IPS DF 19.7 (cell line): ENCODE data around the gene RNASEH2A.
"Not testable (repeated sequence)": the region's sequence is repeated elsewhere in the genome, so short reads cannot be mapped to it uniquely, and the experiment has no call there.

Source experiments
- DNase-seq: peaks from one replicate; pipeline ENCODE4 v3.0.0-alpha.2; 2013; ENCODE audit warnings: low read depth, low spot score

RNASEH2A gene

DNA sequence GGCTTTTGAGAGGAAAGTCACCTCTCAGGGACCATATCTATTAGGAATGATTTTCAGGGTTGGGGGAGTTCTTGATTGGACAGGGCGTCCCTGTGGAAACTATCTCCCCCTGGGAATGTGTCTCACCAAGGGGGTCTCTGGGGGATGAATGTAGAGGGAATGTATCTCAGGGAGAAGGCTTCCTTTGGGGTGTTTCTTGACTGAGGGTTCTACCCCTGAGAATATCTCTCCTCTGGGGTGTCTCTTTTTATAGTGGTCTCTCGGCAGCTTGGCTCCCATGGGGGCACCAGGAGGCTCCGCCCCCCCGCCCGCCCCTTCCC is 27.0 kb downstream of the RNASEH2A start:
- no peak for DNase-seq

DNA sequence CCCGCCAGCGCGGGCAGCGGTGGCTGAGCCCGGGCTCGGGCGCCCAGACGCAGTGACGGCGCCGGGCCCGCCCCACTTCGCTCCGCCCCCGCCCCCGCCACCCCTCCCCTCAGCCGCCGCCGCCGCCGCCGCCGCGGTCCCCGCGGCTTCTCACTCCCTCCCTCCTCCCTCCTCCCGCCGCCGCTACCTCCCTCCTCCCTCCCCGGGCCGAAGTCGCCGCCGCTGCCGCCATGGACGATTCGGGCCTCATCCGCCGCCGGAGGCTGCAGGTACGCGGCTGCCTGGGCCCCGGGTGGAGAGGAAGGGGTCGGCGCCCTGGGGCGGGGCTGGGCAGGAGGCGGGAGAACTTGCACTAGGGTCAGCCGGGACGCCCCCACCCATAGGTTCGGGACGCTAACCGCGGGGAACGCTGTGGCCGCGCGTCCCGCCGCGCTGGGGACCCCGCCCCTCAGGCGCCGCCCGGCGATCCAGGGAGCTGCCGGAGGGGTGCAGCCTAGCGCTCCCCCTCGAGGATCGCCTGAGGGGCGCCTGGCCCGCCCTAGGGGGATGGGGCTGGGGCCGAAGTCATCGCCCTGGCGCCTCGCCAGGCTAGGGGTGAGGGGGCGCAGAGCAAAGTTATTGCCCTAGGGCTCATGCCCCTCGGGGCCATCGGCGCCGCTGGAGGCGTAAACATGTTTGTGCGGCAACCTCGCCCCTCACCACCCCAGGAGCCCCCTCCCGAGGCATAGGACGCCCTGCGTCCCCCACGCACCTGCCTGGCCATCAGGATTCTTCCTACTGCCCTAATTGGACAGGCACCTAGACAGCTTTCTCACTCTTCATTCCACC is 27.6 kb downstream of the RNASEH2A start:
- no peak for DNase-seq

DNA sequence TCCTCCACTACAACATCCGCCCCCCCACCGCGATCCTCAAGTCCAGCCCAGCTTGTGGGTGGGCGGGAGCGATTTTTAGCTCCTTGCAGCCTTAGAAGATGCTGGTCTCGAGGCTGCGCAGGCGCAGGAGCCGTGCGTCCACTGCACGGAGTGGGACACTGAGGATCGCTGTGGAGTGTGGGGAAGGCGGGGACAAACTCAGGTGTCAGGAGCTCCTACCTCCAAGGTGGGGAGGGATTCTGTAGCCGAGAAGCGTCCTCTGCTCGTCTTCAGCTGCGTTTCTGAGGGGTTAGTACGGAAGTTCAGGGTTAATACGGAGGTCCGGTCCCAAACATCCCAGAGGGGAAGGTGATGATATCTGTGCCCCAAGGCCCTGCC is 28.2 kb downstream of the RNASEH2A start, which contains the start of gene RTBDN:
RTBDN (minus strand) TSS at position 14 of the 378 bp plus-strand sequence. CDS start 4,600 bp downstream, outside the sequence.
- DNase-seq: no peak

DNA sequence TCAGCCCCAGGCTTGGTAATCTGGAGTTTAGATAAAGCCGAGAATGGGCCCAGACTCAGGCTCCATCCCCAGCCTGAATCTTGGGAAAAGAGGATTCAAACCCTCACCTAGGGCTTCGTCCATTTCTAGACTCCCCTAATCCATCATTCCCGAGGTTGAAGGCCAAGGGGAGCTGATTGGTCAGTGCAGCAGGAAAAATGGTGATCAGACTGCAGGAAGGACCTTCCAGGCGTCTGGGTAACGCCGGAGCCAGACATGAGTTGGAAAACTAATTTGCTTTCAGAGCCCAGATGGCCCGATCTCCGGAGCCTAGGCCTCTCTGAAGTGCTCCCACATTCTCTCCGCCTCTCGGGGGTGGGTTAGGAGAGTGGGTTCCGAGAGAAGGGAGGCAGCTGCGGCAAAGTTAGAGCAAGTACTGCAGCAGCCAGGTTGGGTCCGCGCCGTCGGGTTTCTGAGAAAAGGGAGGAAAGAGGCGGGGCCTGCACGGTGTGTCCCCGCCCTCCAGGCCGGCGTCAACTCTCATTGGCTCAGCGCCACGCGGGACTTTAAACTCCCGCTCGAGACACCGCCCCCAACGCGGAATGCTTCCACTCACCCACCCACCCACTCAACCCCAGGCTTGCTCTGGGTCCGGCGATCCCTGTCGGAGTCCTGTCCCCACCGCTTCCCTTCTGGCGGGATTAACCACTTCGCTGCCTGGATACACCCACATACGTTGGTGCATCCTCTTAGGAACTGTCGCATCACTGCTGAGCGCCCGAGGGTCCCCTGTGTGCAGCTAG is 28.8 kb downstream of the RNASEH2A start:
- DNase-seq: no peak

DNA sequence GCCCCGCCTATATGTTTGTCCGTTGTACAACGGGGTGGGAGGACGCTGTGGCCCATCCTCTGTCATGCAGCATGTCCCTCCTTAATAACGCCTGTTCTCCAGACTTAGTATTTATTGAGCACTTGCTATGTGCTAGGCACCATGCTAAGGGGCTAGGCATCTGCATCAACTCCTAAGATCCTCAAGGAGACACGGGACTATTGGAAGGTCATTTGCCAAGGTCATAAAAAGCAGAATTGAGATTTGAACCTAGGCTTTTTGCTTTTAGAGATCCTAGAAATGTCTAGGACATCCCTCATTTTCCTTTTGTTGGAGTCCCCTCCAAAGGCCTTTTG is 30.1 kb downstream of the RNASEH2A start:
- no peak for DNase-seq

DNA sequence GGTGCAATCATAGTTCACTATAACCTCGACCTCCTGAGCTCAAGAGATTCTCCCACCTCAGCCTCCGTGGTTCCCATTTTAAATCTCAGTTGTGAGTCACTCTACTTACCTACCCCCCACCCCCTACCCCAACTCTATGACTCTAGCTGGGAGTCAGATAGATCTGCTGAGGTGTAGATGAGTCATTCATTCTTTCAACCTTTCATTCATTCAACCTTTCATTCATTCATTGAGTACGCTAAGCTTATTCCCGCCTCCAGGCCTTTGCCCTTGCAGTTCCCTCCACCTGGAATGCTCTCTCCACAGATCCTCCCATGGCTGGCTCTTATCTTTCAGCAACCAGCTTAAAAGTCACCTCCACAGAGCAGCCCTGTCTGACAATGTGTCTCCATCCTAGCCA is 30.8 kb downstream of the RNASEH2A start:
- no peak for DNase-seq

DNA sequence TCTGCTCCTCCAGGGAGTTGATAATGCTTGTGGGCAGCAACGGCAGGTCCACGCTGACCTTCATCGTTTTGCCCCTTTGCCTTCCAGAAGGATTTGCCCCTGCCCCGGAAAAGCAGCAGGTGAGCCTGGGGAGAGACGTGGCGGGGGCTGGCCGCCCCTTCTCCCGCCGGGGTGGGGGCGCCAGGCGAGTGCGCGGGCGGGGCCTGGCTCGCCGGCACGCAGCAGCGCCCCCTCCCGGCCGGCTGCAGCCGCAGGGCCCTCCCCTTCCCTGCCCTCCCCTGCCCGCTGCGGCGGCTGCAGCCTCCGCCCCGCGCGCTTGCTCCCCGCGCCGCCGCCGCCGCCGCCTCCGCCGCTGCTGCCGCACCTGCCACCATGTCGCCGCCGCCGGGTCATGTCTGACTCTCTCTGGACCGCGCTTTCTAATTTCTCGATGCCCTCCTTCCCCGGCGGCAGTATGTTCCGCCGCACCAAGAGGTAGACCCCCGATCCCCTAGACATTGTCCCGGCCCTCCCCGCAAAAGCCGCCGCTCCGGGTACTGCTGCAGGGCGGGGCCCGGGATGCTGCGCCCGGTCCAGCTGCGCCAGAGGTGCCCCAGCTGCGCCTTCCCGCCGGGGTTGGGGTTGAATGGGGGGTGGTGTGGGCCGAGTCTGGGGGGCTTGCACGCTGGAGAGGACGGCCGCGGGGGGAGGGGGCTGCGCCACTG is 31.9 kb downstream of the RNASEH2A start, which contains the start of gene MAST1:
MAST1 (plus strand) TSS at position 334 of the 704 bp plus-strand sequence; CDS start at position 392, 58 bp downstream.
- DNase-seq: no peak

DNA sequence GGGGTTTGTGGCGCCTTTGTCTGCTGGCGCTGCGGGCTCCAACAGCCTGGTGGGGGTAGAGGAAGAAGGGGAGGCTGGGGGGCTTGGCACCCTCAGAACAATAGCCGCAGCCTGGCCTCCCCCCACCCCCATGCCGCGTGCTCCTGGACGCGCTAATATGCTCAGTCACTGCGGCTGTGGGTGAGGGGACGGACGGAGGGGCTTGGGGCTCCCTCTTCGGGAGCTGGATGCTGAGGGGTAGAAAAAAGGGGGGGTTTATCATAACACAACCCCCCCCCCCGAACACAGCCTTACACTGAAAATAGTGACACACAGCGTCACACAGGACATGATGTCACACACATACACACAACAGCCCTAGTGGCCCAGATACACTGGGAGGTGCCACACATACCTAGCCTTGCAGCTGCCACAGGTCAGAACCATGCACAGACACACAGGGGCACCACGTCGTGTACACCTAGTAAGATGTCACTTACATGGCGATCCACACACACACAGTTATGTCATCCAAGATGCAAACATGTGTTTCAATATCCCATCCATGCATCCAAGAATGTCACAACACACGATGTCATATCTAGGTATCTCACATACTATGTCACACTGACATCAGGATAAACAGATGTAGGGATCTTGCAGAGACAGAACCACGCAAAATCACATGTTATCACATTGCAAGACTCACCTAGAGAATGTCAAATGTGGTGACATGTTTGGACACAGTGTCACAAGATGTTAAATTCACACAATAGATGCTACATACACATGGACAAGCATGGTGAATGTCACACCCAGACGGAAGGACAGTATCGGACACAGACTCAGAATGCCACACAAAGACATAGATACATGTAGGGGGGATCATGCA is 32.7 kb downstream of the RNASEH2A start:
- no peak for DNase-seq

DNA sequence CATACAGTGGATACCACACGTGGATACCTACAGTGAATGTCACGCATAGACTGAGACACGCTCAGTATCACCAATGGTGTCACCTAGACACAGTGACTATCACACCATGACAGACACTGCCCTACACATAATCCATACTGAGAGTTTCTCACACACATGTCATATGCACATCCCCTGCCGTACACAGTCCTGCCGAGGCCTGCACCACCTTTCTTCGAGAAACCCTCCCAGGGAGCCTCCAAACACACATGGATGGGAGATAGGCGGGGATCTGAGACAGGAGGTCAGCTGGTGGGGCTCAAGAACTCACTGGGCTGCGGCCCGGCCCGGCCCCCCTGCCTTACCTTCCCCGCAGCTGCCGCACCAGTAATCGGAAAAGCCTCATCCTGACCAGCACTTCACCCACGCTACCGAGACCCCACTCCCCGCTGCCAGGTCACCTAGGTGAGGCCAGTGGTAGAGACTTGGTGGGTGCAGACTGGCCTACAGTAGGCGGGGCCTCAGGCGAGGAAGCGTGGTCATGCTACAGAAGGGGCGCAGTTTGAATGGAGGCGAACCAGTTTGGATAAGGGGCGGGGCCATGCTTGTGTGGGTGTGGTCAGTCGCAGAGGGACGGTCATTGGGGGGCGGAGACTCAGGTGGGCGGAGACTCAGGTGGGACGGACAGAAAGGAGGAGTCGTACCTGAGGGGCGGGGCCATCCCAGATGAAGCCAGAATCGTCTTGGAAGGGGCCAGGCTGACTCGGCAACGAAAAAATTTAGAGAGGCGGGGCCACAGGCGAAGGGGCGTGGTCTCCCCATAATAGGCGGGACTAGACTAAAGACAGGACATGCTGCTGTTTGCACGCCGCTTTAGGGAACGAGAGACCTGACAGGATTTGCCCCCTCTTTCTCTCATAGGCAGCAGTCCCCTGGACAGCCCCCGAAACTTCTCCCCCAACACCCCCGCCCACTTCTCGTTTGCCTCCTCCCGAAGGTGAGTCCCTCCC is 34.0 kb downstream of the RNASEH2A start:
- DNase-seq: no peak

DNA sequence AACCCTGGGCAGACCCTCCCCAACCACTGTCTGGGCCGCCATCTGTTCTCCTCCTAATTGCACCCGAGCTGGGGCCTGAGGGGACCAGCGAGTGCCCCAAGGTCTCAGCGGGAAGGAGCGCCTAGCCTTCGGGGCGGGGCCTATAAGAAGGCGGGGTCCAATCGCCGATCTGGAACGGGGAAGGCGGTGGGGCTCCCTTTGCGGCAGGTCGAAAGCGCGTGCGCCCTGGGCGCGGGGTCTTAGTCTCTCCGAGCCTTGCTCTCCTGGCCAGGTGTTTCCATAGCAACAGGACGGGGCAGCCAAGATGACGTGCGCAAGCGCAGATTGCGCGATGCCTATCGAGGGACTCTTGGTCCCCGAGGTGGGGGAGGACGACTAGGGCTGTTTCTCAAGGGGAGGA is 34.7 kb downstream of the RNASEH2A start:
- DNase-seq: no peak

DNA sequence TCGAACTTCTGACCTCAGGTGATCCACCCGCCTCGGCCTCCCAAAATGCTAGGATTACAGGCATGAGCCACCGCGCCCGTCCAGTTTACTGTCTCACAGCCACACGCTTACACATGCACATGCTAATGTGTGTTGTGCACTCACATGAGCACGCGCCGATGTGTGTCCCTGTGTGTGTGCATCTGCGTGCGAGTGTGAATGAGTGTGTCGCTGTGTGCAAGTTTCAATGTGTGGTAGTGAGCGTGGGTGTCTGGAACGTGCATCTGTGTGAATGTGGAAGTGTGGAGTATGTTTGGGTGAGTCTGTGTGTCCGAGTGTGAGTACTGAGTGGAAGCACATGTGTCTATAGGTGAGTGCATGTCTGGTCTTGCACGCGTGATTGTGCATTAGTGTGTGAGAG is 36.1 kb downstream of the RNASEH2A start:
- DNase-seq: no peak

DNA sequence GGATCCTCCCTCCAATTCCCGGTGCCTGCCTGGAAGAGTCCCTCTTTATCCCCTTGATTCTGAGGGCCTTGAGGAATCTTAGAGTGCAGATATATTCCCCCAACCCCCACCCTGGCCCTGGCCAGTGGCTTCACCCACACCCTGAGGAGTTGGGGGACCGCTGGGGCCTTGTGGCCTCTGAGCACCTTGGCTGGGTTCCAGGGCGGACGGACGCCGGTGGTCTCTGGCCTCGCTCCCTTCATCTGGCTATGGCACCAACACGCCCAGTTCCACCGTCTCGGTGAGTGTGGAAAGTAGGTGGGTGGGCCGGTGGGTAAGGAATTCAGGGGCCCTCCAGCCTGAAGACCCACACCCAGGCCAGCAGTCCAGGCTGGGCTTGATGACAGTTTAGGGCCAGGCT is 36.9 kb downstream of the RNASEH2A start:
- no peak for DNase-seq

DNA sequence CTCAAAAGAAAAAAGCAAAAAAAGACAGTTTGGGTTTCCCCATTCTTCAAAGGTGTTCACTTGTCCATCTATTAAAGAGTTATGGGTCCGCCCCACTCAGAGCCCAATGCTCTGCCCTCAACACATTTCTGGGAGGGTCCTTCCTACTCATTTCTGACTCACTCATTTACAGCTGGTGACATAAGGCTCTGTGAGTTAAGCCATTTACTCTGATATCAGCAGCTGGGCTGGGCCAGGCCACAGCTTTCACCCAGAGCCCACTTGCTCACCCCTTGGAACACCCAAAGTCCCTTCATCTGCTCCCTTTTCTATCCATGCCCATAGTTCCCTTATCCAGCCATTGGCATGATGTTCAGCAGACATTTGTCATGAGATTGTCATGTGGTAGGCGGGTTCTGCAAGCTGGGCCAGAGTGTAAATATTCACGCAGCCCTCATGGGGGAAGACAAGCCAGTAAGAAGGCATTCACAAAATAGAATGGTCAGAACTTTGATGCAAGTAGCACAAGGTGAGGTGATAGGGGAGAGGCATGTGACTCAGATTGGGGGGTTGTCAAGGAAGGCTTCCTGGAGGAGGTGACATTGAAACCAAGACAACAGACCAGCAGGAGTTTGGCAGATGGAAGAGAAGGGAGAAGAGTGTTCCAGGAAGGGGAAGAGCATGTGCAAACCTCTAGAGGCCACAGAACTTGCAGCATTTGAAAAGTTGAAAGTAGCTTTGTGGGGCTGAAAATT is 37.8 kb downstream of the RNASEH2A start:
- DNase-seq: no peak

DNA sequence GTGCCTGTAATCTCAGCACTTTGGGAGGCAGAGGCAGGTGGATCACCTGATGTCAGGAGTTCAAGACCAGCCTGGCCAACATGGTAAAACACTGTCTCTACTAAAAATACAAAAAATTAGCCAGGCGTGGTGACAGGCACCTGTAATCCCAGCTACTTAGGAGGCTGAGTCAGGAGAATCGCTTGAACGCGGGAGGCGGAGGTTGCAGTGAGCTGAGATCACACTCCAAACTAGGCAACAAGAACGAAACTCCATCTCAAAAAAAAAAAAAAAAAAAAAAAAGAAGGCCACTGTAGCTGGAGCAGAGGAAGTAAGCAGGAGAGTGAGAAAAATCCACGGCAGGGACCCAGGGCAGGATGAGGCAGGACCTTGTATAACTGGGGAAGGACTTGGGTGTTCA is 40.2 kb downstream of the RNASEH2A start:
- not testable (repeated sequence) for DNase-seq

DNA sequence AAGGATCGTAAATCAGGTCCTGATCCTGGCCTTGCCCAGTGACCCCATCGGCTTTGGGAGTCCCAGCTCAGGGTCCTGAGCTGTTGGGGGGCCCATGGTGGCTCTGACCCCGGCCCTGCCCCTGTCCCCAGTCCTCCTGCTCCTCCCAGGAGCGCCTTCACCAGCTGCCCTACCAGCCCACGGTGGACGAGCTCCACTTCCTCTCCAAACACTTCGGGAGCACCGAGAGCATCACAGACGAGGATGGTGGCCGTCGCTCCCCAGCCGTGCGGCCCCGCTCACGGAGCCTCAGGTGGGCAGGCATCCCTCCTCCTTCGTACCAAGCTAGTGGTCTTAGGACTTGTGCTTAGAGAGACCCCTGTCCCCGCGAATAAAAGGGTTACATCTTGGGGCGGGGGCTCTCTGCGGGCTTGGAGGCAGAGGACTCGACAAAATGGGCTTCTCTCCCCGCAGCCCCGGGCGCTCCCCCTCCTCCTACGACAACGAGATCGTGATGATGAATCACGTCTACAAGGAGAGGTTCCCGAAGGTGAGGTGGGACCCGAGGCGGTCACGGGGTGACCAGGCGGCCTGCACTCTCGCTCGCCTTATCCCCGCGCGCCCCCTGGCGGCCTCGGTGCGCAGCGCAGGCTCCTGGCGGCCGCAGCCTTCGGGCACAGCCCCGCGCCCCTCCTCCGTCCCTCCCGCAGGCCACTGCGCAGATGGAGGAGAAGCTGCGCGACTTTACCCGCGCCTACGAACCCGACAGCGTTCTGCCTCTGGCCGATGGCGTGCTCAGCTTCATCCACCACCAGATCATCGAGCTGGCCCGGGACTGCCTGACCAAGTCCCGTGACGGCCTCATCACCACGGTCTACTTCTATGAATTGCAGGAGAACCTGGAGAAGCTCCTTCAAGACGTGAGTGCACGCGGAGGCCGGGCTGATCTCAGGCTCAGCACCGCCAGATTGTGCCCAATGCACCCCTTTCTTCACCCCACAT is 41.1 kb downstream of the RNASEH2A start:
- DNase-seq: no peak

DNA sequence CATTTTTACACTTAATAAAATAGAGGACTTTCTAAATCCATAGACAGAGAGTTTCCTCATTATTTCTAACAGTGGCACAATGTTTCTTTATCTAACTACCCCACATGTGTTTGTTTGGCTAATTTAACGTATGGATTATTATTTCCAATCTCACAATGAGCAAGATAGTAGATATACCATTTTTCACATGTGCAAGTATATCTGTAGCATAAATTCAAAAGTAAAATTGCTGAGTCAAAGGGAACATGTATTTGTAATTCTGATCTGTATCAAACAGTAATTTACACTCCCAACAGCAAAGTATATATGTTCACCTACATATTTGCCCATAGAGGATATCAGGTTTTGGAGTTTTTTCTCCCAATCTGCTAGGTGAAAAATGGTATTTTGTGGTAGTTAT is 50.3 kb downstream of the RNASEH2A start:
- no peak for DNase-seq

DNA sequence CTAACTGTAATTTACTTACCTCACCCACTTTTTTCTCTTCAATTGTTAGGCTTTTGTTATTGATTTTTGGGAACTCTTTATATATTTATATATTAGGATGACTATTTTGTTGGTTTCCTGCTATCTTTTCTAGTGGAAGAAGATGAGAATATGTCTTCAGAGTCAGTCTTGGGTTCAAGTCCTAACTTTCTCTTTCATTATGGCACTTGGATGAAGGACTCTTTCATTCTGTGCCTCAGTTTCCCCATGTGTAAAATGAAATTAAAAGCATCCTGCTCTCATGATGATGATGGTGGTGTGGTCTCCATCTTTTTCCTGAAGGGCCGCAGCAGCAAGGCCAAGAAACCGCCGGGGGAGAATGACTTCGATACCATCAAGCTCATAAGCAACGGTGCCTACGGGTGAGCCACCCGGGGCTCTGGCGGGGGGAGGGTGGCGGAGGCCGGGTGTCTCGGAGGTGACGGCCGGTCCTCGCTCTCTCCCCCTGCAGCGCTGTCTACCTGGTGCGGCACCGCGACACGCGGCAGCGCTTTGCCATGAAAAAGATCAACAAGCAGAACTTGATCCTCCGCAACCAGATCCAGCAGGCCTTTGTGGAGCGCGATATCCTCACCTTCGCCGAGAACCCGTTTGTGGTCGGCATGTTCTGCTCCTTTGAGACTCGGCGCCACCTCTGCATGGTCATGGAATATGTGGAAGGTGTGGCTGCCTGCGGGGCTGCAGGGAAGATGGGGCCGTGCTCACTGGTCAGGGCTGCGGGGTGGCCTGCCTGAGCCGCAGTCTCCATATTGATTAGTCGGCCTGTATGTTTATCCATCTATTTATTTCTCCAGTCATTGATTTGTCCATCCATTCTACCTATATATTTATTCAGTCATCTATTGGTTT is 51.9 kb downstream of the RNASEH2A start:
- DNase-seq: no peak
